ENCODE measurements around the gene SPDYC. TPM values are rescaled to one million over a fixed set of nuclear protein-coding genes. Genes with fewer than 3 reads are reported as not detected.

SPDYC gene
- total and polyA plus RNA-seq, 2 of the 13 experiments (the other 11 are each of a cell fraction or from before 2014, with no cell fraction given), result 0.15 to 0.33 TPM

DNA sequence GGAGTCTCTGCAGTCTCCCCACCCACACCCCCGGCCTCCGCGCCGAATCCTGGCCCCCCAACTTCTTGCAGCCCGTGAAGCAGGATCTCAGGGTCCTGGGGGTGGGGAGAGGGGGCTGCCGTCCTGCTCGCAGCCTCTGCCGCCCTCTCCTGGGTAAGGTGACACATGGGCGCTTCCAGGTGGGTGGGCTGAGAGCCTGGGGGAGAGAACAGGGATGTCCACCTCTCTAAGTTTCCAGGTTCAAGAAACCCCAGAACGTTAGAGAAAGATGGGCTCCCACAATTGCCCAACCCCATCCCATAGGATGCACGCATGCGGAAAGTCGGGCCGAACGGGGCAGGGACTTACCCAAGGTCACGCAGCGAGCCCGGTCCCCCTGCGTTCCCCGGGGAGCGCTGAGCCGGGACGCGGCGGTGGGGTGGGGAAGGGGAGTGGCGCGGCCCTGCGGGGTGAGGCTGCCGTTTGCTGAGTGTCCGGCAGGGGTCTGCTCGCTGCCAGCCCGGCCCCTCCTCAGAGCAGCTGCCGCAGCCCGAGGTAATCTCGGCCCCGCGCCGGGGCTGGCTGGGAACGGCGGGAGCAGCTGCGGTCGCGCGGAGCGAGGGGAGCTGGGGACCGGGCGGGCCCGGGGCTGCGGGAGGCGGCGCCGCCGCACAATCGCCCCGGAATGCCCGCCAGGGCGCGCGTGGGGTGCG lies 11.0 kb downstream of the SPDYC start (continued):
- 0 out of 2 replicates have a peak, but pooled peaks have one; percentile 42 for TF ChIP-seq ZMYM2 (CRISPR knock-in tag; IDR thresholded peaks at IDR 0.05)
- no peak for TF ChIP-seq PTBP1 (IDR thresholded peaks at IDR 0.05; ENCODE audit: low read depth, low read length, poor library complexity, severe bottlenecking)
- no peak for TF ChIP-seq ZNF337 (CRISPR knock-in tag; IDR thresholded peaks at IDR 0.05; ENCODE audit: borderline replicate concordance, low read depth)
- TF ChIP-seq, protein P1, sequence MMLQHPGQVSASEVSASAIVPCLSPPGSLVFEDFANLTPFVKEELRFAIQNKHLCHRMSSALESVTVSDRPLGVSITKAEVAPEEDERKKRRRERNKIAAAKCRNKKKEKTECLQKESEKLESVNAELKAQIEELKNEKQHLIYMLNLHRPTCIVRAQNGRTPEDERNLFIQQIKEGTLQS (CRISPR knock-in tag; IDR thresholded peaks at IDR 0.05), result no peak
- no peak for TF ChIP-seq NFE2 (CRISPR knock-in tag; IDR thresholded peaks at IDR 0.05)
- TF ChIP-seq, protein P2, sequence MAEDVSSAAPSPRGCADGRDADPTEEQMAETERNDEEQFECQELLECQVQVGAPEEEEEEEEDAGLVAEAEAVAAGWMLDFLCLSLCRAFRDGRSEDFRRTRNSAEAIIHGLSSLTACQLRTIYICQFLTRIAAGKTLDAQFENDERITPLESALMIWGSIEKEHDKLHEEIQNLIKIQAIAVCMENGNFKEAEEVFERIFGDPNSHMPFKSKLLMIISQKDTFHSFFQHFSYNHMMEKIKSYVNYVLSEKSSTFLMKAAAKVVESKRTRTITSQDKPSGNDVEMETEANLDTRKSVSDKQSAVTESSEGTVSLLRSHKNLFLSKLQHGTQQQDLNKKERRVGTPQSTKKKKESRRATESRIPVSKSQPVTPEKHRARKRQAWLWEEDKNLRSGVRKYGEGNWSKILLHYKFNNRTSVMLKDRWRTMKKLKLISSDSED (CRISPR knock-in tag; IDR thresholded peaks at IDR 0.05), result no peak
- peak; percentile 75 for TF ChIP-seq HDAC1 (CRISPR knock-in tag; IDR thresholded peaks at IDR 0.05)
- no peak for TF ChIP-seq ZNF782 (CRISPR knock-in tag; IDR thresholded peaks at IDR 0.05; ENCODE audit: borderline replicate concordance)
- TF ChIP-seq ZMAT3 (CRISPR knock-in tag; conservative IDR thresholded peaks at IDR 0.05), result peak; percentile 75; the same call in 1 of the 2 replicates
- no peak for TF ChIP-seq ZNF446 (CRISPR knock-in tag; IDR thresholded peaks at IDR 0.05)
- TF ChIP-seq HOXA5 (CRISPR knock-in tag; IDR thresholded peaks at IDR 0.05), result 0 out of 2 replicates have a peak, but pooled peaks have one; percentile 41
- peak; percentile 45; the same call in 1 of the 2 replicates for TF ChIP-seq ZNF563 (CRISPR knock-in tag; IDR thresholded peaks at IDR 0.05)
- TF ChIP-seq, protein P3, sequence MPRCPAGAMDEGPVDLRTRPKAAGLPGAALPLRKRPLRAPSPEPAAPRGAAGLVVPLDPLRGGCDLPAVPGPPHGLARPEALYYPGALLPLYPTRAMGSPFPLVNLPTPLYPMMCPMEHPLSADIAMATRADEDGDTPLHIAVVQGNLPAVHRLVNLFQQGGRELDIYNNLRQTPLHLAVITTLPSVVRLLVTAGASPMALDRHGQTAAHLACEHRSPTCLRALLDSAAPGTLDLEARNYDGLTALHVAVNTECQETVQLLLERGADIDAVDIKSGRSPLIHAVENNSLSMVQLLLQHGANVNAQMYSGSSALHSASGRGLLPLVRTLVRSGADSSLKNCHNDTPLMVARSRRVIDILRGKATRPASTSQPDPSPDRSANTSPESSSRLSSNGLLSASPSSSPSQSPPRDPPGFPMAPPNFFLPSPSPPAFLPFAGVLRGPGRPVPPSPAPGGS (CRISPR knock-in tag; IDR thresholded peaks at IDR 0.05), result peak; percentile 44; the same call in 1 of the 2 replicates
- TF ChIP-seq, protein P4, sequence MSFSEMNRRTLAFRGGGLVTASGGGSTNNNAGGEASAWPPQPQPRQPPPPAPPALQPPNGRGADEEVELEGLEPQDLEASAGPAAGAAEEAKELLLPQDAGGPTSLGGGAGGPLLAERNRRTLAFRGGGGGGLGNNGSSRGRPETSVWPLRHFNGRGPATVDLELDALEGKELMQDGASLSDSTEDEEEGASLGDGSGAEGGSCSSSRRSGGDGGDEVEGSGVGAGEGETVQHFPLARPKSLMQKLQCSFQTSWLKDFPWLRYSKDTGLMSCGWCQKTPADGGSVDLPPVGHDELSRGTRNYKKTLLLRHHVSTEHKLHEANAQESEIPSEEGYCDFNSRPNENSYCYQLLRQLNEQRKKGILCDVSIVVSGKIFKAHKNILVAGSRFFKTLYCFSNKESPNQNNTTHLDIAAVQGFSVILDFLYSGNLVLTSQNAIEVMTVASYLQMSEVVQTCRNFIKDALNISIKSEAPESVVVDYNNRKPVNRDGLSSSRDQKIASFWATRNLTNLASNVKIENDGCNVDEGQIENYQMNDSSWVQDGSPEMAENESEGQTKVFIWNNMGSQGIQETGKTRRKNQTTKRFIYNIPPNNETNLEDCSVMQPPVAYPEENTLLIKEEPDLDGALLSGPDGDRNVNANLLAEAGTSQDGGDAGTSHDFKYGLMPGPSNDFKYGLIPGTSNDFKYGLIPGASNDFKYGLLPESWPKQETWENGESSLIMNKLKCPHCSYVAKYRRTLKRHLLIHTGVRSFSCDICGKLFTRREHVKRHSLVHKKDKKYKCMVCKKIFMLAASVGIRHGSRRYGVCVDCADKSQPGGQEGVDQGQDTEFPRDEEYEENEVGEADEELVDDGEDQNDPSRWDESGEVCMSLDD (CRISPR knock-in tag; IDR thresholded peaks at IDR 0.05; ENCODE audit: borderline replicate concordance), result peak; percentile 45; the same call in 1 of the 2 replicates
- no peak for TF ChIP-seq KLF15 (CRISPR knock-in tag; IDR thresholded peaks at IDR 0.05; ENCODE audit: borderline replicate concordance)
- TF ChIP-seq FOXA3 (CRISPR knock-in tag; IDR thresholded peaks at IDR 0.05), result peak; percentile 29; the same call in 1 of the 2 replicates
- no peak for TF ChIP-seq SP4 (CRISPR knock-in tag; IDR thresholded peaks at IDR 0.05)
- no peak for TF ChIP-seq NR2F1 (CRISPR knock-in tag; IDR thresholded peaks at IDR 0.05)
- no peak for TF ChIP-seq GZF1 (CRISPR knock-in tag; IDR thresholded peaks at IDR 0.05)
- TF ChIP-seq FOSL2 (CRISPR knock-in tag; IDR thresholded peaks at IDR 0.05), result peak; percentile 25; the same call in 1 of the 2 replicates
- TF ChIP-seq SRSF9 (IDR thresholded peaks at IDR 0.05; ENCODE audit: borderline replicate concordance, insufficient read depth, low read depth, low read length, poor library complexity, severe bottlenecking), result no peak
- TF ChIP-seq DNMT3B (CRISPR knock-in tag; conservative IDR thresholded peaks at IDR 0.05), result no peak
- TF ChIP-seq, protein P5, sequence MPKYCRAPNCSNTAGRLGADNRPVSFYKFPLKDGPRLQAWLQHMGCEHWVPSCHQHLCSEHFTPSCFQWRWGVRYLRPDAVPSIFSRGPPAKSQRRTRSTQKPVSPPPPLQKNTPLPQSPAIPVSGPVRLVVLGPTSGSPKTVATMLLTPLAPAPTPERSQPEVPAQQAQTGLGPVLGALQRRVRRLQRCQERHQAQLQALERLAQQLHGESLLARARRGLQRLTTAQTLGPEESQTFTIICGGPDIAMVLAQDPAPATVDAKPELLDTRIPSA (CRISPR knock-in tag; IDR thresholded peaks at IDR 0.05; ENCODE audit: borderline replicate concordance), result no peak; the same call in 1 of the 2 replicates
- peak; percentile 70 for TF ChIP-seq SAP130 (CRISPR knock-in tag; IDR thresholded peaks at IDR 0.05; ENCODE audit: low read depth)

All from HepG2 (cell line).